NCI-H446 treated with DMSO at 0.1 percent for 48 hours (cell line): ENCODE data around the gene PRODH2.
"Not testable (repeated sequence)": the region's sequence is repeated elsewhere in the genome, so short reads cannot be mapped to it uniquely, and the experiment has no call there.

Experiments used
- DNase-seq: peaks from one replicate; lab custom pipeline; 2025; lab: John Stamatoyannopoulos, UW

PRODH2 gene

GRCh38 chr19:35843676-35844481 lies 31.2 kb upstream of the PRODH2 start:
- DNase-seq: no peak

- DNase-seq: no peak
Observed at GRCh38 chr19:35842666-35843272, 30.1 kb upstream of the PRODH2 start.

- DNase-seq: no peak
Observed at GRCh38 chr19:35841961-35842595, 29.4 kb upstream of the PRODH2 start.

GRCh38 chr19:35836096-35836495 lies 23.5 kb upstream of the PRODH2 start:
- not testable (repeated sequence) for DNase-seq

- no peak for DNase-seq
Observed at GRCh38 chr19:35833972-35834371, 21.3 kb upstream of the PRODH2 start.

GRCh38 chr19:35832054-35832453 lies 19.4 kb upstream of the PRODH2 start:
- no peak for DNase-seq

- DNase-seq: no peak
Observed at GRCh38 chr19:35830986-35831385, 18.3 kb upstream of the PRODH2 start.

- no peak for DNase-seq
Observed at GRCh38 chr19:35828692-35829301, 16.2 kb upstream of the PRODH2 start.

GRCh38 chr19:35824150-35824549 lies 11.5 kb upstream of the PRODH2 start:
- no peak for DNase-seq

GRCh38 chr19:35822579-35822978 lies 9.9 kb upstream of the PRODH2 start:
- no peak for DNase-seq

- no peak for DNase-seq
Observed at GRCh38 chr19:35818445-35818844, 5.8 kb upstream of the PRODH2 start.

GRCh38 chr19:35816846-35817245 lies 4.2 kb upstream of the PRODH2 start:
- DNase-seq: no peak

GRCh38 chr19:35816262-35816661 lies 3.6 kb upstream of the PRODH2 start:
- no peak for DNase-seq

- DNase-seq: no peak
Observed at GRCh38 chr19:35813043-35813890, 622 bp upstream of the PRODH2 start.

GRCh38 chr19:35811317-35812219 lies 1.1 kb downstream of the PRODH2 start:
- DNase-seq: no peak

GRCh38 chr19:35807633-35808032 lies 5.0 kb downstream of the PRODH2 start:
- no peak for DNase-seq

- DNase-seq: no peak
Observed at GRCh38 chr19:35806597-35806996, 6.0 kb downstream of the PRODH2 start.

- no peak for DNase-seq
Observed at GRCh38 chr19:35805526-35806102, 7.0 kb downstream of the PRODH2 start.

- DNase-seq: no peak
Observed at GRCh38 chr19:35801828-35802227, 10.8 kb downstream of the PRODH2 start.

GRCh38 chr19:35797663-35798062 lies 15.0 kb downstream of the PRODH2 start:
- DNase-seq: no peak
